BLaER1 treated with 17β-estradiol and CSF1 and Interleukin-3, amounts not matched to agents 10 nM and 100 nM (cell line): Measurements from ENCODE around the gene FGD4.

Experiments used
- H3K27ac ChIP-seq, 11 experiments: shearing (Covaris generic); formaldehyde crosslinking; 2 replicates each; pipeline ENCODE4 v1.8.1; 2022
- H3K27me3 ChIP-seq, 11 experiments: shearing (Covaris generic); formaldehyde crosslinking; 2 replicates each; pipeline ENCODE4 v1.8.1; 2022
- H3K36me3 ChIP-seq, 11 experiments: shearing (Covaris generic); formaldehyde crosslinking; 2 replicates each; pipeline ENCODE4 v1.8.1; 2022
- H3K4me1 ChIP-seq, 10 experiments: shearing (Covaris generic); formaldehyde crosslinking; 2 replicates each; pipeline ENCODE4 v1.8.1; 2022
- H3K4me2 ChIP-seq, 11 experiments: shearing (Covaris generic); formaldehyde crosslinking; 2 replicates each; pipeline ENCODE4 v1.8.1; 2022
- H3K4me3 ChIP-seq, 10 experiments: shearing (Covaris generic); formaldehyde crosslinking; 2 replicates each; pipeline ENCODE4 v1.8.1; 2022
- H3K9ac ChIP-seq, 11 experiments: shearing (Covaris generic); formaldehyde crosslinking; 2 replicates each; pipeline ENCODE4 v1.8.1; 2022
- H3K9me3 ChIP-seq, 11 experiments: shearing (Covaris generic); formaldehyde crosslinking; replicated peaks in 1 of 11; 2 replicates each; pipeline ENCODE4 v1.8.1; 2022
- H4K20me1 ChIP-seq, 11 experiments: shearing (Covaris generic); formaldehyde crosslinking; 2 replicates each; pipeline ENCODE4 v1.8.1; 2022
- Cebpa-rat ChIP-seq, 11 experiments: shearing (Covaris generic); IDR thresholded peaks; 2 replicates each; pipeline ENCODE4 v1.8.1; 2022

FGD4 gene

DNA sequence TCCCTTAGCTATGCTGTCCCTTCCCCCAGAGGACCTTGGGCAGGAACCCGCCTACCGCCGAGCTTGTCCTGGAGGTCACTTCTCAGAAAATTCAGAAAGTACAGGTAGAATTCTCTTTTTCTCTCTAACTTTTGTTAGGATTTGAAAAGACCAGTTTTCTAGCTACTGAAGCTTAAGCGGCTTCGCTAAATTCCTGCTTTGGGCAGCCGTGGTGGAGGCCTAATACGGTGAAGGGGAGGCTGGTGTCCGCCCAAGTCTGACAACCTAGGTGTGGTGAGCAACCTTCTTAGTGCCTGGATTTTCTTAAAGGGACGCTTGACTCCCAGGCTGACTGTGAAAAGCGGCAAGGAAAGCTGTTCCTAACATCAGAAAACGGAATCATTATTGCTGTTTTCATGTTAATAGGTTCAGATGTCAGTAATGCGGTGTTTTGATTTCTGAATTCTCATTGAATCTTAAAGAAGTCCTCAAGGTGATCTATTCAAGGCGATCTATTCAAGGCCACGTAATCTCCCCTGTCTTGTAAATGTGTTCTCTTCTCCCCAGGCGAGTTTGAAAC is 835 bp downstream of the FGD4 start:
- no peaks in the 10 kb centered on the region for H3K36me3 ChIP-seq
- H3K4me3 ChIP-seq = peak overlapping the region; percentile 67 to 79 (median 72)
- peaks cover 12 to 30% (median 20%) of the 10 kb centered on the region in 11 experiments for H3K27me3 ChIP-seq
- peak overlapping the region; percentile 53 to 79 (median 71); a peak in 21 of 22 replicates for H3K9ac ChIP-seq
- H3K27ac ChIP-seq = peak overlapping the region in 3 of 11 experiments; percentile 33 to 55 (median 37); a peak in 3 of 22 replicates
- no peak for TF ChIP-seq Cebpa-rat (IDR thresholded peaks at IDR 0.05)
- peaks cover 0 to 46% (median 14%) of the 10 kb centered on the region in 10 experiments; a peak in 17 of 20 replicates for H3K4me1 ChIP-seq
- H3K9me3 ChIP-seq = no peaks in the 10 kb centered on the region
- peak overlapping the region; percentile 85 to 100 (median 98) for H3K4me2 ChIP-seq
- H4K20me1 ChIP-seq = no peaks in the 10 kb centered on the region

DNA sequence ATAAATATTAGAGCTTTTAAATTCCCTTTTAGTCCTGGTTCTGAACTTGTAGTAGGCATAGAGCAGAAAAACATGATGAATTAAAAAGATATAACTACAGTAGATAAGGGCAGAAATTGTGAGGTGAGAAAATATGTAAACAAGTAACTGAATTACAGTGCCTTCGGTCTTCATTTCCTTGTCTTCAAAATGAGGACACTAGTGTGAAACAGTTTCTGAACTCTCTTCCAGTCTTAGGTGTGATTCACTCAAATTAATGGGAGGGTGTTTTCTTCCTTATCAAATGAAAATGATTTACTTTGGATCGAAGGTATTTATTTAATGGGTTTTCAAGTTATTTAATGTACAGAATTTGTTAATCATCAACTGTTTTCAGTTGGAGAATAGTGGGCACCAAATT is 1.5 kb downstream of the FGD4 start:
- no peak overlapping the region for H3K9ac ChIP-seq
- H3K27ac ChIP-seq = no peak overlapping the region
- H3K36me3 ChIP-seq = no peaks in the 10 kb centered on the region

DNA sequence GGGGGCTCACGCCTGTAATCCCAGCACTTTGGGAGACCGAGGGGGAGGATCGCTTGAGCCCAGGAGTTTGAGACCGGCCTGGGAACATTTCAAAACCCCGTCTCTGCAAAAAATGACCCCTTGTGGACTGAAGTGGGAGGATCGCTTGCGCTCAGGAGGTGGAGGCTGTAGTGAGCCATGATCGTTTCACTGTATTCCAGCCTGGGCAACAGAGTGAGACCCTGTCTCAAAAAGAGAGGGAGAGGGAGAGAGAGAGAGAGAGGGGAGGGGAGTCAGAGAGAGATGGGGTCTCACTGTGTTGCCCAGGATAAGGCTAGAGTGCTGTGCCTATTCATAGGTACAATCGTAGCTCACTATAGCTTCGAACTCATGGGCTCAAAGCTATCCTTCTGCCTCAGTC is 2.8 kb downstream of the FGD4 start:
- H3K9ac ChIP-seq = no peak overlapping the region
- no peak overlapping the region for H3K4me3 ChIP-seq
- peak overlapping the region in 4 of 11 experiments; percentile 22 to 66 (median 46); a peak in 5 of 22 replicates for H3K4me2 ChIP-seq
- H3K9me3 ChIP-seq = no peaks in the 10 kb centered on the region
- peaks cover 0 to 50% (median 14%) of the 10 kb centered on the region in 10 experiments; a peak in 17 of 20 replicates for H3K4me1 ChIP-seq
- no peaks in the 10 kb centered on the region for H4K20me1 ChIP-seq
- H3K27ac ChIP-seq = no peak overlapping the region
- peaks cover 12 to 30% (median 20%) of the 10 kb centered on the region in 11 experiments for H3K27me3 ChIP-seq
- H3K36me3 ChIP-seq = no peaks in the 10 kb centered on the region
- TF ChIP-seq Cebpa-rat (IDR thresholded peaks at IDR 0.05) = no peak

More for the DNA sequence above, 1.5 kb downstream of the FGD4 start:
- Histone ChIP-seq H3K27me3 (peaks cover 12 to 30% (median 20%) of the 10 kb centered on the region in 11 experiments), H3K4me2 (peak overlapping the region in 3 of 11 experiments; percentile 98 to 100 (median 100); a peak in 4 of 22 replicates), H3K9me3 (no peaks in the 10 kb centered on the region), H4K20me1 (no peaks in the 10 kb centered on the region), H3K4me1 (peaks cover 0 to 50% (median 14%) of the 10 kb centered on the region in 10 experiments; a peak in 17 of 20 replicates), H3K4me3 (no peak overlapping the region)
- TF ChIP-seq Cebpa-rat (IDR thresholded peaks at IDR 0.05) = no peak

GRCh38 chr12:32402946-32403345 is 3.6 kb downstream of the FGD4 start:
- Histone ChIP-seq H3K27me3 (peaks cover 12 to 30% (median 20%) of the 10 kb centered on the region in 11 experiments), H3K27ac (no peak overlapping the region), H3K4me3 (no peak overlapping the region), H3K4me2 (peak overlapping the region in 5 of 11 experiments; percentile 9 to 66 (median 36); a peak in 8 of 22 replicates), H3K4me1 (peaks cover 0 to 50% (median 14%) of the 10 kb centered on the region in 10 experiments; a peak in 17 of 20 replicates), H3K36me3 (no peaks in the 10 kb centered on the region), H3K9me3 (no peaks in the 10 kb centered on the region), H4K20me1 (no peaks in the 10 kb centered on the region), H3K9ac (no peak overlapping the region)
- TF ChIP-seq Cebpa-rat (IDR thresholded peaks at IDR 0.05) = no peak

DNA sequence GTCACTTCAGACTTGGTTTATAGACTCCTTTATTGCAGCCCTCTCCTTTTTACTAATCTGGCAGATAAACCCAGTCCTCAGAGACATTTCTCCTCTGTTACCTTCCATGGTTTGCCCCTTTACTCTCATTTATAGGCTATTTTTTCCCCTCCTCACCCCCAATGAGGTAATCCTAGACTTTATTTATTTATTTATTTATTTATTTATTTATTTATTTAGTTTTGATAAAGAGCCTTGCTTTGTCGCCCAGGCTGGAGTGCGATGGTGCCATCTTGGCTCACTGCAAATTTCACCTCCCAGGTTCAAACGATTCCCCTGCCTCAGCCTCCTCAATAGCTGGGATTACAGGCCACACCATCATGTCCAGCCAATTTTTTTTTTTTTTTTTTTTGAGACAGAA is 8.4 kb downstream of the FGD4 start:
- Histone ChIP-seq H3K36me3 (no peaks in the 10 kb centered on the region), H3K27ac (no peak overlapping the region), H3K9ac (no peak overlapping the region), H4K20me1 (no peaks in the 10 kb centered on the region), H3K27me3 (no peaks in the 10 kb centered on the region), H3K4me1 (peaks cover 0 to 17% (median 0%) of the 10 kb centered on the region in 10 experiments; a peak in 7 of 20 replicates), H3K4me3 (no peak overlapping the region), H3K9me3 (no peaks in the 10 kb centered on the region; a peak in 2 of 22 replicates), H3K4me2 (no peak overlapping the region)
- no peak for TF ChIP-seq Cebpa-rat (IDR thresholded peaks at IDR 0.05)

GRCh38 chr12:32413412-32413811 is 14.1 kb downstream of the FGD4 start:
- H3K4me1 ChIP-seq = no peaks in the 10 kb centered on the region
- no peaks in the 10 kb centered on the region for H4K20me1 ChIP-seq
- H3K27ac ChIP-seq = no peak overlapping the region
- H3K9ac ChIP-seq = no peak overlapping the region
- H3K4me2 ChIP-seq = no peak overlapping the region
- no peaks in the 10 kb centered on the region for H3K36me3 ChIP-seq
- no peak for TF ChIP-seq Cebpa-rat (IDR thresholded peaks at IDR 0.05)
- no peak overlapping the region for H3K4me3 ChIP-seq
- no peaks in the 10 kb centered on the region for H3K27me3 ChIP-seq
- peaks cover 0 to 6% (median 4%) of the 10 kb centered on the region in 11 experiments; a peak in 12 of 22 replicates for H3K9me3 ChIP-seq

DNA sequence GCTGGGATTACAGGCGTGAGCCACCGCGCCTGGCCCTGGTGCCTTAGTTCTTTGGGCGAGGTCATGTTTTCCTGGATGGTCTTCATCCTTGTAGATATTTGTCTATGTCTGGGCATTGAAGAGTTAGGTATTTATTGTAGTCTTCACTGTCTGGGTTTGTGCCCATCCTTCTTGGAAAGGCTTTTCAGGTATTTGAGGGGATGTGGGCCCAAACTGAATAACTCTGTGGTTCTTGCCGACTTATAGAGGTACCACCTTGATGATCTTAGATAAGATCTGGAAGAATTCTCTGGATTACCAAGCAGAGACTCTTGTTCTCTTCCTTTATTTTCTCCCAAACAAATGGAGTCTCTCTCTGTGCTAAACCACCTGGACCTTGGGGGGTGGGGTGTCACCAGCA is 18.9 kb downstream of the FGD4 start:
- Histone ChIP-seq H4K20me1 (no peaks in the 10 kb centered on the region), H3K4me1 (peaks cover 0 to 31% (median 8%) of the 10 kb centered on the region in 10 experiments; a peak in 11 of 20 replicates), H3K4me3 (no peak overlapping the region), H3K36me3 (no peaks in the 10 kb centered on the region), H3K4me2 (no peak overlapping the region), H3K9me3 (peaks cover 0 to 16% (median 11%) of the 10 kb centered on the region in 11 experiments; a peak in 13 of 22 replicates), H3K9ac (no peak overlapping the region), H3K27me3 (peaks cover 0 to 9% (median 0%) of the 10 kb centered on the region in 11 experiments; a peak in 1 of 22 replicates), H3K27ac (no peak overlapping the region)
- TF ChIP-seq Cebpa-rat (IDR thresholded peaks at IDR 0.05) = no peak

- H3K27ac ChIP-seq = no peak overlapping the region
- no peaks in the 10 kb centered on the region for H3K36me3 ChIP-seq
- H3K9ac ChIP-seq = no peak overlapping the region
- H3K4me2 ChIP-seq = peak overlapping the region in 4 of 11 experiments; percentile 1 to 62 (median 10); a peak in 5 of 22 replicates
- peaks cover 0 to 22% (median 11%) of the 10 kb centered on the region in 11 experiments; a peak in 13 of 22 replicates for H3K9me3 ChIP-seq
- TF ChIP-seq Cebpa-rat (IDR thresholded peaks at IDR 0.05) = no peak
- peaks cover 0 to 35% (median 8%) of the 10 kb centered on the region in 10 experiments; a peak in 11 of 20 replicates for H3K4me1 ChIP-seq
- H4K20me1 ChIP-seq = no peaks in the 10 kb centered on the region
- H3K4me3 ChIP-seq = no peak overlapping the region
- peaks cover 0 to 9% (median 0%) of the 10 kb centered on the region in 11 experiments; a peak in 1 of 22 replicates for H3K27me3 ChIP-seq
These were observed 19.7 kb downstream of the FGD4 start for GRCh38 chr12:32418903-32419519.

DNA sequence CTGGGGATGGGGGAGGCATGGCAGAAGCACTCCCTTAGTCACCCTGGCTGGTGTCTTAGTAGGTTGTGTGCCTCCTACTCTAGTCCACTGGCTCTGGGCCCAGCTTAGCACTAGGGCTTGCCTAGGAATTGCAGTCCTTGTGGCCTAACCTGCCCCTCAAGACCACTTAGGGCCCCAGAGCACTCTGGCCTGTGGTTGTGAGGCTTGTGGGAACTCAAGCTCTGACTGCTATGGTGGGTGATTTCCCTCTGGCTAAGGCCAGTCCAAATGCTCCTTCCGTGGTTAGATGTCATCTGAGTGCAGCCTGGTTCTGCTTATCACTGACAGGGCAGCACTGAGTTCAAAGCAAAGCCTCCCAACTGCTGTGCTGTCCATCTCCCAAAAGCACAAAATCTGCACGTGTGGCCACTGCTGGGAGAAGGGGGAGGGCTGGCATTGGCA is 20.2 kb downstream of the FGD4 start:
- Histone ChIP-seq H4K20me1 (no peaks in the 10 kb centered on the region), H3K4me2 (peak overlapping the region in 5 of 11 experiments; percentile 1 to 62 (median 4); a peak in 7 of 22 replicates), H3K4me3 (no peak overlapping the region), H3K27ac (no peak overlapping the region), H3K4me1 (peaks cover 0 to 35% (median 8%) of the 10 kb centered on the region in 10 experiments; a peak in 11 of 20 replicates), H3K9ac (no peak overlapping the region), H3K9me3 (peaks cover 0 to 22% (median 11%) of the 10 kb centered on the region in 11 experiments; a peak in 15 of 22 replicates), H3K27me3 (peaks cover 0 to 9% (median 0%) of the 10 kb centered on the region in 11 experiments; a peak in 1 of 22 replicates), H3K36me3 (no peaks in the 10 kb centered on the region)
- no peak for TF ChIP-seq Cebpa-rat (IDR thresholded peaks at IDR 0.05)
